Chondrocyte (in vitro differentiated cells): ENCODE results near the gene S100A10. TPM values are rescaled to one million over a fixed set of nuclear protein-coding genes. Genes with fewer than 3 reads are reported as not detected.

Experiments used
- DNase-seq: peaks from one replicate; pipeline ENCODE4 v3.0.0; 2021; ENCODE audit warnings: mixed read lengths, low spot score
- H3K27ac Mint-ChIP-seq: one replicate; pipeline ENCODE4 v1.8.0; 2021; ENCODE audit warnings: mild to moderate bottlenecking, moderate library complexity, mixed read lengths; ENCODE audit not compliant: unreplicated experiment
- H3K27me3 Mint-ChIP-seq: 2 replicates; pipeline ENCODE4 v1.8.0; 2021; ENCODE audit warnings: low read depth, mixed read lengths
- H3K36me3 Mint-ChIP-seq: 2 replicates; pipeline ENCODE4 v1.8.0; 2021; ENCODE audit warnings: low read depth, mixed read lengths
- H3K4me1 Mint-ChIP-seq: 2 replicates; pipeline ENCODE4 v1.8.0; 2021; ENCODE audit warnings: low read depth, mild to moderate bottlenecking, mixed read lengths
- H3K4me3 Mint-ChIP-seq: one replicate; pipeline ENCODE4 v1.8.0; 2021; ENCODE audit warnings: mild to moderate bottlenecking, moderate library complexity, mixed read lengths; ENCODE audit not compliant: unreplicated experiment
- H3K9me3 Mint-ChIP-seq: 2 replicates; pipeline ENCODE4 v1.8.0; 2021; ENCODE audit warnings: low read depth, mixed read lengths
- CTCF ChIP-seq: fragments of 200-600 bp; sonication (generic); IDR thresholded peaks from 2 replicates; pipeline ENCODE4 v1.5.0; 2021; ENCODE audit warnings: antibody characterized with exemption, mild to moderate bottlenecking, moderate library complexity
- total RNA-seq: library from RNA; stranded (reverse); gene quantifications from 3 replicates; pipeline ENCODE4 v1.2.1, GENCODE V29; 2021

The S100A10 gene
- total RNA-seq, 1 donor from 2014 or later, result 560 TPM

- no peak overlapping the region for H3K4me3 Mint-ChIP-seq
- DNase-seq, result no peak
- H3K36me3 Mint-ChIP-seq, result no peaks in the 10 kb centered on the region
- no peaks in the 10 kb centered on the region for H3K27me3 Mint-ChIP-seq
- H3K4me1 Mint-ChIP-seq, result peaks cover 38% of the 10 kb centered on the region
- H3K9me3 Mint-ChIP-seq, result no peaks in the 10 kb centered on the region
- H3K27ac Mint-ChIP-seq, result no peak overlapping the region
- no peak for TF ChIP-seq CTCF
Observed at GRCh38 chr1:151970128-151970527, 23.5 kb downstream of the S100A10 start.

GRCh38 chr1:151968791-151969399 lies 24.8 kb downstream of the S100A10 start:
- Mint-ChIP-seq H3K27ac (no peak overlapping the region), H3K4me1 (peaks cover 32% of the 10 kb centered on the region), H3K36me3 (no peaks in the 10 kb centered on the region), H3K27me3 (no peaks in the 10 kb centered on the region), H3K9me3 (no peaks in the 10 kb centered on the region), H3K4me3 (no peak overlapping the region)
- no peak for TF ChIP-seq CTCF
- DNase-seq, result no peak

GRCh38 chr1:151968058-151968457 lies 25.6 kb downstream of the S100A10 start:
- H3K27me3 Mint-ChIP-seq, result no peaks in the 10 kb centered on the region
- no peaks in the 10 kb centered on the region for H3K36me3 Mint-ChIP-seq
- H3K27ac Mint-ChIP-seq, result no peak overlapping the region
- H3K9me3 Mint-ChIP-seq, result no peaks in the 10 kb centered on the region
- H3K4me1 Mint-ChIP-seq, result peaks cover 29% of the 10 kb centered on the region
- peak; percentile 86 for TF ChIP-seq CTCF
- H3K4me3 Mint-ChIP-seq, result no peak overlapping the region
- DNase-seq, result no peak

GRCh38 chr1:151967091-151967490 lies 26.6 kb downstream of the S100A10 start:
- TF ChIP-seq CTCF, result no peak
- DNase-seq, result no peak
- H3K27ac Mint-ChIP-seq, result no peak overlapping the region
- H3K4me3 Mint-ChIP-seq, result no peak overlapping the region
- H3K36me3 Mint-ChIP-seq, result no peaks in the 10 kb centered on the region
- peaks cover 20% of the 10 kb centered on the region for H3K4me1 Mint-ChIP-seq
- H3K9me3 Mint-ChIP-seq, result no peaks in the 10 kb centered on the region
- no peaks in the 10 kb centered on the region for H3K27me3 Mint-ChIP-seq

GRCh38 chr1:151966061-151966460 lies 27.6 kb downstream of the S100A10 start:
- TF ChIP-seq CTCF, result no peak
- no peaks in the 10 kb centered on the region for H3K9me3 Mint-ChIP-seq

More at GRCh38 chr1:151966061-151966460, 27.6 kb downstream of the S100A10 start:
- H3K4me3 Mint-ChIP-seq, result no peak overlapping the region
- no peaks in the 10 kb centered on the region for H3K36me3 Mint-ChIP-seq
- H3K4me1 Mint-ChIP-seq, result peaks cover 20% of the 10 kb centered on the region
- no peak overlapping the region for H3K27ac Mint-ChIP-seq
- H3K27me3 Mint-ChIP-seq, result no peaks in the 10 kb centered on the region
- DNase-seq, result no peak
